Stimulated activated memory B cell treated with anti-CD40 and anti-IgM and Interleukin-4, amounts not matched to agents 10 μg/mL and 1 μg/mL and 100 μg/mL, for 72 hours (primary cell): ENCODE results near the gene INO80E.
"Not testable (repeated sequence)": the region's sequence is repeated elsewhere in the genome, so short reads cannot be mapped to it uniquely, and the experiment has no call there.

ENCODE experiments used
- ATAC-seq: fragments of 150-1000 bp; cut with Tn5 transposase; 2 replicates; pipeline ENCODE4 v1.10.0; 2021
- H3K27ac Mint-ChIP-seq: one replicate; pipeline ENCODE4 v1.8.0; 2022; ENCODE audit warnings: mild to moderate bottlenecking, mixed read lengths
- H3K27me3 Mint-ChIP-seq: one replicate; pipeline ENCODE4 v1.8.0; 2022; ENCODE audit warnings: mixed read lengths
- H3K36me3 Mint-ChIP-seq: one replicate; pipeline ENCODE4 v1.8.0; 2022; ENCODE audit warnings: mixed read lengths
- H3K4me1 Mint-ChIP-seq: one replicate; pipeline ENCODE4 v1.8.0; 2022; ENCODE audit warnings: mixed read lengths
- H3K4me3 Mint-ChIP-seq: one replicate; pipeline ENCODE4 v1.8.0; 2022; ENCODE audit warnings: mild to moderate bottlenecking, moderate library complexity, mixed read lengths
- H3K9me3 Mint-ChIP-seq: one replicate; pipeline ENCODE4 v1.8.0; 2022; ENCODE audit warnings: mixed read lengths

The INO80E gene

GRCh38 chr16:30009085-30009862 lies 13.2 kb downstream of the INO80E start:
- Mint-ChIP-seq H3K27me3 (peaks cover 44% of the 10 kb centered on the region), H3K9me3 (no peaks in the 10 kb centered on the region), H3K27ac (no peak overlapping the region), H3K4me1 (peaks cover 28% of the 10 kb centered on the region), H3K36me3 (no peaks in the 10 kb centered on the region), H3K4me3 (no peak overlapping the region)
- ATAC-seq, result no peak

DNA sequence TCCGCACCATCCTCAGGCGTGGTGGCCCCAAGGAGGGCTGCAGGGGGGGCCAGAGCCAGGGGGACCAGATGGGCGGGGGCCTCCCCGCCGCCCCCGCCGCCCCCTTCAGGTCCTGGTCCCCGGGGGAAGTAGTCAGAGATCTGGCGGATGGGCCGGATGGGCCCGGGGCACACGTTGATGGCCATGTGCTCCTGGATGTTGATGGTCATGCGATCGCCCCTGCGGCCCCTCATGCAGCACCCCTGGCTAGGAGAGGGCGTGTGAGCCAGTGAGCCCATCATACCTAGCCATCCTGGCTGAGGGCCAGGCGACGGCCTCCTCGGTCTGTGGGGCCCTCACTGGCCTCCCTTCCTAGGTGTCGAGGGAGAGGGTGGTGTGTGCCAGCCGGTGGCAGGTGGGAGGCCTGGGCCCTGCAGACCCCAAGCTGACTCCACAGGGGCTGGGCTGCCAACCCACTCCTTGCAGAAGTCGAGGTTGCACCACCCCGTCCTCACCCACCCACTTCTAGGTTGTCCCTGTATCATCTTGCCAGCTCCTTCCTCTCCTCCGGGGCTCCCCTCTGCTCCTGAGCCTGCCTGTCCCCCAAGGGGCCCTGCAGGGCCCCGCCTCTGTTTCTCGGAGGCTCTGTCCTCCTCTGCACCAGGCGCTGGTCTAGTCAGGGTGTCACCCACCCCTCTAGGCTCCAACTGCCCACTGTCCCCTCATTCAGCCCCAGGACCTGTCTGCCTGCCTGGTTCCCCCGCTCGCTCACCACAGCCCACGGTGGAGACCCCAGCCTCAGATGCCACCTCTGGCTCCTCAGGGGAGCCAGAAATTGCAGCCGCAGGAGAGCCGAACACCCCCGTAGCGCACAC lies 14.2 kb downstream of the INO80E start:
- no peak for ATAC-seq
- Mint-ChIP-seq H3K27me3 (peaks cover 45% of the 10 kb centered on the region), H3K4me3 (peak overlapping the region; percentile 53), H3K9me3 (no peaks in the 10 kb centered on the region), H3K27ac (no peak overlapping the region), H3K36me3 (no peaks in the 10 kb centered on the region), H3K4me1 (peaks cover 21% of the 10 kb centered on the region)

GRCh38 chr16:30010844-30011713 lies 15.0 kb downstream of the INO80E start, which contains the start of gene DOC2A:
Gene DOC2A (minus strand): TSS chr16:30011027. CDS start chr16:30010222, 805 bp downstream.
- ATAC-seq, result peak; percentile 49
- no peaks in the 10 kb centered on the region for H3K36me3 Mint-ChIP-seq
- H3K4me3 Mint-ChIP-seq, result peak within 1 kb of the TSS; percentile 79
- H3K4me1 Mint-ChIP-seq, result peaks cover 21% of the 10 kb centered on the region
- peaks cover 53% of the 10 kb centered on the region for H3K27me3 Mint-ChIP-seq
- no peaks in the 10 kb centered on the region for H3K9me3 Mint-ChIP-seq
- H3K27ac Mint-ChIP-seq, result peak within 1 kb of the TSS; percentile 69

GRCh38 chr16:30011714-30012504 lies 15.9 kb downstream of the INO80E start:
- H3K9me3 Mint-ChIP-seq, result no peaks in the 10 kb centered on the region
- H3K27ac Mint-ChIP-seq, result peak overlapping the region; percentile 69
- peak overlapping the region; percentile 79 for H3K4me3 Mint-ChIP-seq
- ATAC-seq, result no peak
- no peaks in the 10 kb centered on the region for H3K36me3 Mint-ChIP-seq
- peaks cover 59% of the 10 kb centered on the region for H3K27me3 Mint-ChIP-seq
- peaks cover 21% of the 10 kb centered on the region for H3K4me1 Mint-ChIP-seq

DNA sequence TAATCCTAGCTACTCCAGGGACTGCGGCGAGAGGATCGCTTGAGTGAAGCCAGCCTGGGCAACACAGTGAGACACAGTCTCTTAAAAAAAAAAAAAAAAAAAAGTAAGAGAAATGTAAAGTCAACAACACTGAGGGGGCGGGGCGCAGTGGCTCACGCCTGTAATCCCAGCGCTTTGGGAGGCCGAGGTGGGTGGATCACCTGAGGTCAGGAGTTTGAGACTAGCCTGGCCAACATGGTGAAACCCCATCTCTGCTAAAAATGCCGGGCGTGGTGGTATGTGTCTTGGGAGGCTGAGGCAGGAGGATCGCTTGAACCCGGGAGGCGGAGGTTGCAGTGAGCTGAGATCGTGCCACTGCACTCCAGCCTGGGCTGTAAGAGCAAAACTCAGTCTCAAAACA lies 16.6 kb downstream of the INO80E start:
- not testable (repeated sequence) for H3K9me3 Mint-ChIP-seq, ATAC-seq, H3K36me3 Mint-ChIP-seq, H3K27ac Mint-ChIP-seq, H3K4me3 Mint-ChIP-seq
- Mint-ChIP-seq H3K27me3 (peaks cover 65% of the 10 kb centered on the region), H3K4me1 (peaks cover 21% of the 10 kb centered on the region)

DNA sequence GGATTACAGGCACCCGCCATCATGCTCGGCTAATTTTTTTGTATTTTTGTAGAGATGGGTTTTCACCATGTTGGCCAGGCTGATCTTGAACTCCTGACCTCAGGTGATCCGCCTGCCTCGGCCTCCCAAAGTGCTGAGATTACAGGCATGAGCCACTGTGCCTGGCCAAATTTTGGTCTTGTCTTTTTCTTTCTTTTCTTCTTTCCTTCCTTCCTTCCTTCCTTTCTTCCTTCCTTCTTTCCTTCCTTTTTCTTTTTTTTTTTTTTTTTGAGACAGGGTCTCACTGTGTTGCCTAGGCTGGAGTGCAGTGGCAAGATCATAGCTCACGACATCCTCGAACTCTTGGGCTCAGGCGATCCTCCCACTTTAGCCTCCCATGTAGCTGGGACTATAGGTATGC lies 19.4 kb downstream of the INO80E start:
- not testable (repeated sequence) for H3K9me3 Mint-ChIP-seq, H3K36me3 Mint-ChIP-seq, H3K4me3 Mint-ChIP-seq, H3K27ac Mint-ChIP-seq, ATAC-seq
- Mint-ChIP-seq H3K27me3 (peaks cover 39% of the 10 kb centered on the region), H3K4me1 (peaks cover 14% of the 10 kb centered on the region)

GRCh38 chr16:30016555-30017276 lies 20.7 kb downstream of the INO80E start:
- Mint-ChIP-seq H3K27ac (no peak overlapping the region), H3K9me3 (no peaks in the 10 kb centered on the region), H3K36me3 (no peaks in the 10 kb centered on the region), H3K27me3 (peaks cover 28% of the 10 kb centered on the region), H3K4me1 (peaks cover 20% of the 10 kb centered on the region), H3K4me3 (no peak overlapping the region)
- ATAC-seq, result no peak

DNA sequence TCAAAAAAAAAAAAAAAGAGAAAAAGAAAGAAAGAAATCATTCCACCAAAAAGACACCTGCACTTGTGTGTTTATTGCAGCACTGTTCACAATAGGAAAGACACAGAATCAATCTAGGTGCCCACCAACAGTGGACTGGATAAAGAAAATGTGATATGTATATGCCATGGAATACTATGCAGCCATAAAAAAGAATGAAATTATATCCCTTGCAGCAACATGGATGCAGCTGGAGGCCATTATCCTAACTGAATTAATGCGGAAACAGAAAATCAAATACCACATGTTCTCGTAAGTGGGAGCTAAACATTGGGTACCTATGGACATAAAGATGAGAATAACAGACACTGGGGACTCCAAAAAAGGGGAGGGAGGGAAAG lies 21.2 kb downstream of the INO80E start:
- peaks cover 15% of the 10 kb centered on the region for H3K4me1 Mint-ChIP-seq
- no peaks in the 10 kb centered on the region for H3K36me3 Mint-ChIP-seq
- H3K27ac Mint-ChIP-seq, result no peak overlapping the region

GRCh38 chr16:30017937-30018336 lies 21.9 kb downstream of the INO80E start:
- not testable (repeated sequence) for H3K36me3 Mint-ChIP-seq, H3K4me3 Mint-ChIP-seq, H3K27ac Mint-ChIP-seq, H3K9me3 Mint-ChIP-seq, ATAC-seq
- Mint-ChIP-seq H3K4me1 (peaks cover 15% of the 10 kb centered on the region), H3K27me3 (peaks cover 21% of the 10 kb centered on the region)

More for the DNA sequence above, 21.2 kb downstream of the INO80E start:
- Mint-ChIP-seq H3K9me3 (no peaks in the 10 kb centered on the region), H3K4me3 (no peak overlapping the region), H3K27me3 (peaks cover 23% of the 10 kb centered on the region)
- ATAC-seq, result no peak

GRCh38 chr16:30018731-30019158 lies 22.7 kb downstream of the INO80E start:
- Mint-ChIP-seq H3K27ac (no peak overlapping the region), H3K9me3 (no peaks in the 10 kb centered on the region), H3K36me3 (no peaks in the 10 kb centered on the region), H3K4me3 (no peak overlapping the region), H3K27me3 (peaks cover 29% of the 10 kb centered on the region), H3K4me1 (peaks cover 15% of the 10 kb centered on the region)
- no peak for ATAC-seq

DNA sequence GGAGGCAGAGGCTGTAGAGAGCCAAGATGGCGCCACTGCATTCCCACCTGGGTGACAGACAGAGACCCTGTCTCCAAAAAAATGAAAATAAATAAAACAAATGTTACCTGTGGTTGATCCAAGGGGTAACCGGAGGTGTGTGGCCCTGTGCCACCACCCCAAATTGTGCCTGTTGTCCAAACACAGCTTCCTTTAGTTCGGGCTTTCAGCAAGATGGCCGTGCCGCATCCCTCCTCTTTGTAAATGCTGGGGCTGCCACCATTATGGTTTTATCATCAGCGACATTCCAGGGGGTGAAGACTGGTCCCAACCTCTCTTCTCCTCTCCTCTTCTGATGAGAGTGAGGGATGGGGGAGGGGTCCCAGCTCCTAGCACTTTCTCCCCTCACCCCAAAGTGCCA lies 26.8 kb downstream of the INO80E start, which contains the start of gene C16orf92:
Gene C16orf92 (plus strand): TSS at position 312 of the 400 bp plus-strand sequence. CDS start 143 bp downstream, outside the sequence.
- Mint-ChIP-seq H3K9me3 (no peaks in the 10 kb centered on the region), H3K4me1 (peaks cover 21% of the 10 kb centered on the region), H3K36me3 (no peaks in the 10 kb centered on the region), H3K27me3 (peaks cover 43% of the 10 kb centered on the region), H3K27ac (no peak within 1 kb of the TSS), H3K4me3 (no peak within 1 kb of the TSS)
- no peak for ATAC-seq

- H3K4me3 Mint-ChIP-seq, result no peak overlapping the region
- no peak overlapping the region for H3K27ac Mint-ChIP-seq
- H3K36me3 Mint-ChIP-seq, result no peaks in the 10 kb centered on the region
- peaks cover 50% of the 10 kb centered on the region for H3K27me3 Mint-ChIP-seq
- no peak for ATAC-seq
- H3K9me3 Mint-ChIP-seq, result no peaks in the 10 kb centered on the region
- H3K4me1 Mint-ChIP-seq, result peaks cover 21% of the 10 kb centered on the region
These were observed 27.5 kb downstream of the INO80E start for GRCh38 chr16:30023586-30023985.

DNA sequence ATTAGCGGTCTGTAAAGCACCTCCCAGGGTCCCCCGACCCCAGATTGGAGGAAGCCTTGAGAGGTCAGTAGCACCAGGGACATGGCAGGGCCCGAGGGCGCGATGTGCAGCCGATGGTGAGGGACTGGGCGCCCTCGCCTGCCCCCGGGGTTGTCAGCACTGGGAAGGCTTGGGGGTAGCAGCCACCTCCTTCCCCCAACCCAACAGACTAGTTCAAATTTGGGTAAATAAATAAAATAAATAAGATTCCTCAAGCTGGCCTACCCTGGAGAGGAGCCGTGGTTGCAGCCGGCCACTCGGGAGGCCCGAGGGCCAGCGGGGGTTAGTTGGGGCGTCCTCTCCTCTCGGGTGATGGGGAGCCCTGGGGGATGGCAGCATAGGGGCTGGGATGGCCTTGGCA lies 28.4 kb downstream of the INO80E start:
- ATAC-seq, result no peak

GRCh38 chr16:30025156-30025555 lies 29.1 kb downstream of the INO80E start:
- Mint-ChIP-seq H3K27me3 (peaks cover 66% of the 10 kb centered on the region), H3K4me3 (no peak overlapping the region), H3K4me1 (peaks cover 23% of the 10 kb centered on the region), H3K27ac (no peak overlapping the region), H3K36me3 (no peaks in the 10 kb centered on the region), H3K9me3 (no peaks in the 10 kb centered on the region)
- no peak for ATAC-seq

More for the DNA sequence above, 28.4 kb downstream of the INO80E start:
- Mint-ChIP-seq H3K4me1 (peaks cover 21% of the 10 kb centered on the region), H3K9me3 (no peaks in the 10 kb centered on the region), H3K36me3 (no peaks in the 10 kb centered on the region), H3K27me3 (peaks cover 59% of the 10 kb centered on the region), H3K4me3 (no peak overlapping the region), H3K27ac (no peak overlapping the region)
